Transverse colon (tissue), 4 donors: ENCODE measurements around the gene PTGES. TPM values are rescaled to one million over a fixed set of nuclear protein-coding genes. Genes with fewer than 3 reads are reported as not detected.

ENCODE experiments used
- DNase-seq: peaks from one replicate; pipeline ENCODE4 v3.0.0-alpha.2; 2019
- H3K27ac ChIP-seq, 4 donors: fragments of 200-600 bp; sonication (generic); 2 replicates each; pipeline ENCODE4 v1.5.1; 2016 to 2018; ENCODE audit warnings: inconsistent platforms in 4 of 4
- H3K27me3 ChIP-seq: fragments of 200-600 bp; sonication (generic); 2 replicates; pipeline ENCODE4 v1.5.1; 2017; ENCODE audit warnings: inconsistent platforms
- H3K36me3 ChIP-seq, 4 donors: fragments of 200-600 bp; sonication (generic); 2 replicates each; pipeline ENCODE4 v1.5.1; 2017 to 2019; ENCODE audit warnings: inconsistent platforms in 4 of 4
- H3K4me1 ChIP-seq, 4 donors: fragments of 200-600 bp; sonication (generic); 2 replicates each; pipeline ENCODE4 v1.5.1; 2017 to 2020; ENCODE audit warnings: inconsistent platforms in 4 of 4
- H3K4me3 ChIP-seq, 4 donors: fragments of 200-600 bp; sonication (generic); 1 replicate in 1 of 4; 2 replicates in 3 of 4; pipeline versions ENCODE4 v1.5.1 to v1.6.1; 2017 to 2019; ENCODE audit warnings: inconsistent platforms in 4 of 4
- H3K9me3 ChIP-seq, 2 donors: fragments of 200-600 bp; sonication (generic); 2 replicates each; pipeline ENCODE4 v1.5.1; 2017 to 2019; ENCODE audit warnings: inconsistent platforms in 2 of 2
- CTCF ChIP-seq, 5 experiments: fragments of 200-600 bp in 3 of 5; fragments of 450-650 bp in 2 of 5; sonication (generic) in 3 of 5; IDR thresholded peaks; 1 replicate in 2 of 5; 2 replicates in 3 of 5; pipeline ENCODE4 v1.5.1; 2016 to 2017; ENCODE audit warnings: antibody characterized with exemption in 5 of 5, inconsistent platforms in 3 of 5, mild to moderate bottlenecking in 2 of 5, moderate library complexity in 1 of 5
- EP300 ChIP-seq: sonication (generic); formaldehyde crosslinking; IDR thresholded peaks from one replicate; pipeline ENCODE4 v1.6.1; 2017; ENCODE audit warnings: antibody characterized with exemption, low read depth
- POLR2A ChIP-seq: fragments of 450-650 bp; IDR thresholded peaks from one replicate; pipeline ENCODE4 v1.6.1; 2016; ENCODE audit warnings: antibody characterized with exemption, mild to moderate bottlenecking, moderate library complexity
- POLR2AphosphoS5 ChIP-seq, 3 donors: sonication (generic); formaldehyde crosslinking; IDR thresholded peaks; one replicate each; pipeline ENCODE4 v1.6.1; 2016; ENCODE audit warnings: antibody characterized with exemption in 3 of 3
- WGBS, 2 donors: methylation state at CpG; one replicate each; pipeline ENCODE4 v1.1.5; 2018; ENCODE audit warnings: low coverage in 1 of 2; 5-methylcytosine and 5-hydroxymethylcytosine counted together
- in situ Hi-C, 4 donors: fragments of 200-750 bp; cut with MboI; loops; one replicate each; pipeline versions ENCODE4 v1.15.0 to v1.15.1; 2017; ENCODE audit warnings: low sequenced_read_pairs in 3 of 4, low pct_ligation_motif_present in 1 of 4, low pct_unique_long_range_greater_than_20kb in 1 of 4
- intact Hi-C: fragments of 100-400 bp; cut with DNase I; formaldehyde crosslinking; loops from one replicate; pipeline ENCODE4 v1.15.1; 2023; ENCODE audit warnings: low total_unique reads
- total RNA-seq, 4 donors: library from RNA; depleted of rRNA; stranded (reverse); fragments of >200 nt; gene quantifications; one replicate each; pipeline ENCODE4 v1.1.0, GENCODE V29; 2016

The PTGES gene
- total RNA-seq, 4 donors from 2014 or later = 0.75 to 11.0 (median 2.2) TPM

GRCh38 chr9:129720181-129720864, 32.5 kb downstream of the PTGES start:
- in situ Hi-C loops = no loop called here

GRCh38 chr9:129719135-129719534, 33.7 kb downstream of the PTGES start:
- H3K27ac ChIP-seq = no peak overlapping the region
- H3K9me3 ChIP-seq = no peaks in the 10 kb centered on the region
- WGBS, 2 donors = 79 to 85% methylated on average over 4 to 38 of the region's 38 CpGs
- in situ Hi-C loops = no loop called here
- no peaks in the 10 kb centered on the region for H3K36me3 ChIP-seq
- no peaks in the 10 kb centered on the region for H3K27me3 ChIP-seq
- DNase-seq = no peak
- no peak overlapping the region for H3K4me3 ChIP-seq
- intact Hi-C loops = no loop called here
- TF ChIP-seq POLR2AphosphoS5 (IDR thresholded peaks at IDR 0.05) = no peak
- no peak for TF ChIP-seq POLR2A
- TF ChIP-seq EP300 = no peak
- no peak for TF ChIP-seq CTCF (IDR thresholded peaks at IDR 0.05)
- no peaks in the 10 kb centered on the region for H3K4me1 ChIP-seq

More at GRCh38 chr9:129720181-129720864, 32.5 kb downstream of the PTGES start:
- WGBS, 2 donors = 78 to 85% methylated on average over 14 to 31 of the region's 31 CpGs
- Histone ChIP-seq H3K36me3 (no peaks in the 10 kb centered on the region), H3K9me3 (no peaks in the 10 kb centered on the region), H3K27me3 (no peaks in the 10 kb centered on the region), H3K27ac (no peak overlapping the region), H3K4me3 (no peak overlapping the region), H3K4me1 (no peaks in the 10 kb centered on the region)
- intact Hi-C loops = no loop called here
- TF ChIP-seq CTCF (IDR thresholded peaks at IDR 0.05) = peak in 3 of 5 experiments; percentile 11 to 13 (median 12)
- no peak for TF ChIP-seq EP300
- no peak for TF ChIP-seq POLR2A
- DNase-seq = no peak

- intact Hi-C loops = no loop called here
- no peak for TF ChIP-seq EP300
- TF ChIP-seq POLR2AphosphoS5 (IDR thresholded peaks at IDR 0.05) = no peak
- no peak for TF ChIP-seq CTCF (IDR thresholded peaks at IDR 0.05)
- no peak for TF ChIP-seq POLR2A
- Histone ChIP-seq H3K27me3 (no peaks in the 10 kb centered on the region), H3K9me3 (no peaks in the 10 kb centered on the region), H3K27ac (no peak overlapping the region), H3K36me3 (no peaks in the 10 kb centered on the region), H3K4me3 (no peak overlapping the region), H3K4me1 (no peaks in the 10 kb centered on the region)
- no peak for DNase-seq
- 68% methylated on average over 5 of the region's 5 CpGs; no CpG with 5 or more reads in 1 of the 2 donors for WGBS, 2 donors
- in situ Hi-C loops = no loop called here
These were observed 34.2 kb downstream of the PTGES start for GRCh38 chr9:129718647-129719046.

GRCh38 chr9:129717991-129718390, 34.9 kb downstream of the PTGES start:
- WGBS, 2 donors = 72% methylated on average over 5 of the region's 5 CpGs; no CpG with 5 or more reads in 1 of the 2 donors
- Histone ChIP-seq H3K9me3 (no peaks in the 10 kb centered on the region), H3K4me3 (no peak overlapping the region), H3K27me3 (no peaks in the 10 kb centered on the region), H3K4me1 (no peaks in the 10 kb centered on the region), H3K27ac (no peak overlapping the region), H3K36me3 (no peaks in the 10 kb centered on the region)
- TF ChIP-seq POLR2A (no peak), EP300 (no peak), CTCF (IDR thresholded peaks at IDR 0.05) (no peak), POLR2AphosphoS5 (IDR thresholded peaks at IDR 0.05) (no peak)
- no peak for DNase-seq
- in situ Hi-C loops = no loop called here
- intact Hi-C loops = no loop called here
